GM18517 (cell line): ENCODE data around the gene FLNB.
A peak's percentile ranks its signal among the peaks of the same experiment; 100 is the strongest.

Source experiments
- ATAC-seq: cut with Tn5 transposase; IDR thresholded peaks from one replicate; pipeline ENCODE4 v1.9.1; 2021; ENCODE audit warnings: mild to moderate bottlenecking, moderate library complexity; ENCODE audit not compliant: unreplicated experiment

The FLNB gene

GRCh38 chr3:58008141-58009025 is at the start of gene FLNB:
FLNB (plus strand) TSS chr3:58008422; CDS start chr3:58008565, 143 bp downstream.
- peak; percentile 41 for ATAC-seq

GRCh38 chr3:57958642-57959422 is 49.4 kb upstream of the FLNB start:
- no peak for ATAC-seq

GRCh38 chr3:57959423-57960173 is 48.6 kb upstream of the FLNB start:
- no peak for ATAC-seq

- ATAC-seq: no peak
These were observed 48.1 kb upstream of the FLNB start for GRCh38 chr3:57960174-57960505.

GRCh38 chr3:57961177-57961827 is 46.9 kb upstream of the FLNB start:
- no peak for ATAC-seq

- no peak for ATAC-seq
These were observed 46.3 kb upstream of the FLNB start for GRCh38 chr3:57961828-57962447.

- no peak for ATAC-seq
These were observed 45.8 kb upstream of the FLNB start for GRCh38 chr3:57962448-57962834.

- no peak for ATAC-seq
These were observed 44.3 kb upstream of the FLNB start for GRCh38 chr3:57963811-57964346.

GRCh38 chr3:57966829-57967228 is 41.4 kb upstream of the FLNB start:
- ATAC-seq: no peak

- ATAC-seq: no peak
These were observed 40.6 kb upstream of the FLNB start for GRCh38 chr3:57967590-57967989.

- no peak for ATAC-seq
These were observed 39.7 kb upstream of the FLNB start for GRCh38 chr3:57968501-57968900.

GRCh38 chr3:57971975-57972374 is 36.2 kb upstream of the FLNB start:
- ATAC-seq: no peak

- no peak for ATAC-seq
These were observed 35.6 kb upstream of the FLNB start for GRCh38 chr3:57972531-57973111.

GRCh38 chr3:57973715-57974477 is 34.3 kb upstream of the FLNB start:
- no peak for ATAC-seq

- ATAC-seq: no peak
These were observed 33.3 kb upstream of the FLNB start for GRCh38 chr3:57974796-57975388.

GRCh38 chr3:57977818-57978235 is 30.4 kb upstream of the FLNB start:
- ATAC-seq: no peak

GRCh38 chr3:57978316-57978715 is 29.9 kb upstream of the FLNB start:
- ATAC-seq: no peak

- ATAC-seq: no peak
These were observed 27.8 kb upstream of the FLNB start for GRCh38 chr3:57980416-57980815.
